NT2/D1 (cell line): ENCODE data around the gene AOPEP.

ENCODE experiments used
- YY1 ChIP-seq: IDR thresholded peaks from 2 replicates; pipeline ENCODE4 v1.6.1; 2011; ENCODE audit not compliant: insufficient read length, insufficient read depth
- ZNF274 ChIP-seq: IDR thresholded peaks from 2 replicates; pipeline ENCODE4 v1.6.1; 2011; ENCODE audit warnings: mild to moderate bottlenecking, low read depth, low read length

- TF ChIP-seq ZNF274 (no peak), YY1 (no peak)
Measured at GRCh38 chr9:94806307-94806893, 79.9 kb downstream of the AOPEP start.
